WTC11 (cell line): Measurements from ENCODE around the gene BCAS3. TPM values are rescaled to one million over a fixed set of nuclear protein-coding genes. Genes with fewer than 3 reads are reported as not detected.

ENCODE experiments used
- ATAC-seq: fragments of 200-7000 bp; cut with Tn5 transposase; 2 replicates; pipeline ENCODE4 v1.10.0; 2021; ENCODE audit warnings: mild to moderate bottlenecking, moderate library complexity
- CTCF ChIA-PET: fragments of 300-600 bp; sonication (Branson Sonifier 250); formaldehyde crosslinking; loops from one replicate; lab custom pipeline; 2021; ENCODE audit warnings: antibody characterized with exemption; lab: Charles Lee
- POLR2A ChIA-PET: fragments of 350-600 bp; sonication (Branson Sonifier 250); formaldehyde crosslinking; loops from one replicate; lab custom pipeline; 2021; ENCODE audit warnings: antibody characterized with exemption; lab: Charles Lee
- DNase-seq: peaks from one replicate; pipeline ENCODE4 v3.0.0; 2021; ENCODE audit warnings: low spot score
- H3K27ac Mint-ChIP-seq: 2 replicates; pipeline ENCODE4 v1.8.0; 2021; ENCODE audit warnings: mixed read lengths
- H3K27me3 Mint-ChIP-seq: 2 replicates; pipeline ENCODE4 v1.8.0; 2021; ENCODE audit warnings: low read depth, mild to moderate bottlenecking, moderate library complexity, mixed read lengths
- H3K36me3 Mint-ChIP-seq: 2 replicates; pipeline ENCODE4 v1.8.0; 2021; ENCODE audit warnings: mixed read lengths
- H3K4me1 Mint-ChIP-seq: 2 replicates; pipeline ENCODE4 v1.8.0; 2022; ENCODE audit warnings: mixed read lengths
- H3K4me3 Mint-ChIP-seq: 2 replicates; pipeline ENCODE4 v1.8.0; 2021; ENCODE audit warnings: mild to moderate bottlenecking, moderate library complexity, mixed read lengths
- H3K9me3 Mint-ChIP-seq: 2 replicates; pipeline ENCODE4 v1.8.0; 2021; ENCODE audit warnings: mixed read lengths
- CBFB ChIP-seq: sonication (generic); formaldehyde crosslinking; IDR thresholded peaks from 2 replicates; pipeline ENCODE4 v1.8.1; 2022; ENCODE audit warnings: mild to moderate bottlenecking, low read depth, missing genetic modification reagents
- CREB1 ChIP-seq: sonication (generic); formaldehyde crosslinking; IDR thresholded peaks from 2 replicates; pipeline ENCODE4 v1.8.0; 2023; ENCODE audit warnings: mild to moderate bottlenecking, missing genetic modification reagents
- ESRRA ChIP-seq: sonication (generic); formaldehyde crosslinking; IDR thresholded peaks from 2 replicates; pipeline ENCODE4 v1.8.1; 2022; ENCODE audit warnings: mild to moderate bottlenecking, missing genetic modification reagents, borderline replicate concordance
- FOXK1 ChIP-seq: sonication (generic); formaldehyde crosslinking; IDR thresholded peaks from 2 replicates; pipeline ENCODE4 v1.8.0; 2022; ENCODE audit warnings: mild to moderate bottlenecking, moderate library complexity, missing genetic modification reagents
- FOXP1 ChIP-seq: sonication (generic); formaldehyde crosslinking; IDR thresholded peaks from 2 replicates; pipeline ENCODE4 v1.8.0; 2022; ENCODE audit warnings: missing genetic modification reagents, mild to moderate bottlenecking, moderate library complexity, borderline replicate concordance
- NFYB ChIP-seq: sonication (generic); formaldehyde crosslinking; conservative IDR thresholded peaks from 2 replicates; pipeline ENCODE4 v1.8.0; 2022; ENCODE audit warnings: low read depth, missing genetic modification reagents
- OVOL2 ChIP-seq: fragments of 250-450 bp; sonication (Bioruptor Pico); IDR thresholded peaks from 2 replicates; pipeline ENCODE4 v1.9.0; 2021; ENCODE audit warnings: mild to moderate bottlenecking, borderline replicate concordance
- SP1 ChIP-seq: sonication (generic); formaldehyde crosslinking; conservative IDR thresholded peaks from 2 replicates; pipeline ENCODE4 v1.8.1; 2022; ENCODE audit warnings: missing genetic modification reagents
- TEAD4 ChIP-seq: sonication (generic); formaldehyde crosslinking; IDR thresholded peaks from 2 replicates; pipeline ENCODE4 v1.8.0; 2022; ENCODE audit warnings: mild to moderate bottlenecking, missing genetic modification reagents
- ZNF219 ChIP-seq: sonication (generic); formaldehyde crosslinking; IDR thresholded peaks from 2 replicates; pipeline ENCODE4 v1.8.0; 2023; ENCODE audit warnings: missing genetic modification reagents, mild to moderate bottlenecking, borderline replicate concordance
- ZNF232 ChIP-seq: sonication (generic); formaldehyde crosslinking; IDR thresholded peaks from 2 replicates; pipeline ENCODE4 v1.8.0; 2022; ENCODE audit warnings: mild to moderate bottlenecking, missing genetic modification reagents
- ZNF671 ChIP-seq: fragments of 250-450 bp; sonication (Bioruptor Pico); IDR thresholded peaks from 2 replicates; pipeline ENCODE4 v1.8.0; 2021; ENCODE audit warnings: mild to moderate bottlenecking
- total RNA-seq: library from RNA; stranded (reverse); gene quantifications from 3 replicates; pipeline ENCODE4 v1.2.3, GENCODE V29; 2021
- TF ChIP-seq, protein P1 (sequence below): sonication (generic); formaldehyde crosslinking; IDR thresholded peaks from 2 replicates; pipeline ENCODE4 v1.8.0; 2022; ENCODE audit warnings: mild to moderate bottlenecking, missing genetic modification reagents
- TF ChIP-seq, protein P2 (sequence below): sonication (generic); formaldehyde crosslinking; IDR thresholded peaks from 2 replicates; pipeline ENCODE4 v1.8.1; 2023; ENCODE audit warnings: mild to moderate bottlenecking, missing genetic modification reagents
- TF ChIP-seq, protein P3 (sequence below): fragments of 250-450 bp; sonication (Bioruptor Pico); conservative IDR thresholded peaks from 2 replicates; pipeline ENCODE4 v1.9.0; 2021; ENCODE audit warnings: mild to moderate bottlenecking
- TF ChIP-seq, protein P4 (sequence below): fragments of 250-450 bp; sonication (Bioruptor Pico); IDR thresholded peaks from 2 replicates; pipeline ENCODE4 v1.9.0; 2021; ENCODE audit warnings: mild to moderate bottlenecking, borderline replicate concordance
- TF ChIP-seq, protein P5 (sequence below): sonication (generic); formaldehyde crosslinking; IDR thresholded peaks from 2 replicates; pipeline ENCODE4 v1.8.1; 2023; ENCODE audit warnings: mild to moderate bottlenecking, missing genetic modification reagents, borderline replicate concordance
- TF ChIP-seq, protein P6 (sequence below): sonication (generic); formaldehyde crosslinking; IDR thresholded peaks from 2 replicates; pipeline ENCODE4 v1.8.1; 2023; ENCODE audit warnings: mild to moderate bottlenecking, moderate library complexity, missing genetic modification reagents

Gene BCAS3
- total RNA-seq, 1 experiment from 2014 or later = 15.5 TPM

DNA sequence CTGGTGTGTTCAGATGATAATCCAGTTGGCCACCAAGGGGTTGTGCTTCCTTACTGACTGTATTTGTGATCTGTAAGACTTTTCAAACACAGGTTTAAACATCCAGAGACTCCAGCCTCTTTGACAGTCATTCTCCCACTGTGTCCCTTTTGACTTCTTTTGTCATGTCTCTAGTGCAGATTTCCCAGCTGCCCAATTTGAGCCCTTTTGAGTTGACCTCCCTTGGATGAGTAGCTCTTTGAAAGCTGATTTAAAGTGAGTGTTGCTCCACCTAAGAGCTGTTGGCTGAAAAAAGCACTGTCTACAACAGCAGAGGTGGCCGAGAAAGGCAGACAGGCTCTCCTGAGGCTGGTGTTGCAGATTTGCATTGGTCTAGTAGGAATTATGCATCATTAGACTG is 533.6 kb downstream of the BCAS3 start:
- Mint-ChIP-seq H3K4me3 (no peak overlapping the region), H3K4me1 (peaks cover 33% of the 10 kb centered on the region), H3K36me3 (no peaks in the 10 kb centered on the region), H3K27ac (0 out of 2 replicates have a peak overlapping the region, but pooled peaks have one; percentile 17)
- CTCF ChIA-PET = interaction anchor here (0.7 kb wide), 1 partner anchor 120 kb away, joined by 3 read pairs; no protein-coding TSS in a partner anchor
- TF ChIP-seq ESRRA (no peak), ZNF671 (CRISPR knock-in tag) (no peak), FOXP1 (no peak), FOXK1 (CRISPR knock-in tag) (no peak), CREB1 (CRISPR knock-in tag) (no peak), ZNF219 (CRISPR knock-in tag) (no peak), SP1 (CRISPR knock-in tag) (no peak), ZNF232 (CRISPR knock-in tag) (no peak), CBFB (CRISPR knock-in tag) (no peak), TEAD4 (no peak), NFYB (CRISPR knock-in tag) (no peak), OVOL2 (CRISPR knock-in tag) (no peak)
- TF ChIP-seq, protein P1, sequence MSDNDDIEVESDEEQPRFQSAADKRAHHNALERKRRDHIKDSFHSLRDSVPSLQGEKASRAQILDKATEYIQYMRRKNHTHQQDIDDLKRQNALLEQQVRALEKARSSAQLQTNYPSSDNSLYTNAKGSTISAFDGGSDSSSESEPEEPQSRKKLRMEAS (CRISPR knock-in tag) = no peak
- TF ChIP-seq, protein P2, sequence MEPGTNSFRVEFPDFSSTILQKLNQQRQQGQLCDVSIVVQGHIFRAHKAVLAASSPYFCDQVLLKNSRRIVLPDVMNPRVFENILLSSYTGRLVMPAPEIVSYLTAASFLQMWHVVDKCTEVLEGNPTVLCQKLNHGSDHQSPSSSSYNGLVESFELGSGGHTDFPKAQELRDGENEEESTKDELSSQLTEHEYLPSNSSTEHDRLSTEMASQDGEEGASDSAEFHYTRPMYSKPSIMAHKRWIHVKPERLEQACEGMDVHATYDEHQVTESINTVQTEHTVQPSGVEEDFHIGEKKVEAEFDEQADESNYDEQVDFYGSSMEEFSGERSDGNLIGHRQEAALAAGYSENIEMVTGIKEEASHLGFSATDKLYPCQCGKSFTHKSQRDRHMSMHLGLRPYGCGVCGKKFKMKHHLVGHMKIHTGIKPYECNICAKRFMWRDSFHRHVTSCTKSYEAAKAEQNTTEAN (CRISPR knock-in tag) = no peak
- TF ChIP-seq, protein P3, sequence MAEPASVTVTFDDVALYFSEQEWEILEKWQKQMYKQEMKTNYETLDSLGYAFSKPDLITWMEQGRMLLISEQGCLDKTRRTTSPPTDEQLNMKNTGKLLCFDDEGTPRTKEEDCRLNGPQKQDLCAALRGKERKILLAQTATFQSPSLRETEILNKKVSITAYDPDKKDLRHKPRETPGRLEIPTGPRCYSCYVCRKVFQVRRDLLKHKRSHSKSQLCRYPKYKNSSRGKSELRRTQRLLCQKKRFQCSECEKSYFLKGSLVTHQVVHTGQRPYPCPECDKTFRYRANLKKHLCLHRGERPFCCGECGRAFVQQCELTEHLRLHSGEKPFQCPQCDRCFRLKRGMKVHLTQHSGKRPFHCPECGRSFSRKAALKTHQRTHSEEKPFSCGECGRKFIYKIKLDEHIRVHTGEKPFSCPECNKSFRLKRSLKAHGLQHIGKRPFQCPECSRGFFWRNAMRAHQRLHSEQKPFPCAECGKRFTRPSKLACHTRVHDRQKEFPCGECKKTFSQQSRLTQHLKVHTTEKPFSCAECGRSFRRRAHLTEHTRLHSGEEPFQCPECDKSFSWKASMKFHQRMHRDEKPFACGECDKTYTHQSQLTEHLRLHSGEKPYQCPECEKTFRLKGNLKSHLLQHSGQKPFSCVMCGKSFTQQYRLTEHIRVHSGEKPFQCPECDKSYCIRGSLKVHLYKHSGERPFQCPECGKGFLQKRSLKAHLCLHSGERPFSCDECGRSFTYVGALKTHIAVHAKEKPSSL = no peak
- TF ChIP-seq, protein P4, sequence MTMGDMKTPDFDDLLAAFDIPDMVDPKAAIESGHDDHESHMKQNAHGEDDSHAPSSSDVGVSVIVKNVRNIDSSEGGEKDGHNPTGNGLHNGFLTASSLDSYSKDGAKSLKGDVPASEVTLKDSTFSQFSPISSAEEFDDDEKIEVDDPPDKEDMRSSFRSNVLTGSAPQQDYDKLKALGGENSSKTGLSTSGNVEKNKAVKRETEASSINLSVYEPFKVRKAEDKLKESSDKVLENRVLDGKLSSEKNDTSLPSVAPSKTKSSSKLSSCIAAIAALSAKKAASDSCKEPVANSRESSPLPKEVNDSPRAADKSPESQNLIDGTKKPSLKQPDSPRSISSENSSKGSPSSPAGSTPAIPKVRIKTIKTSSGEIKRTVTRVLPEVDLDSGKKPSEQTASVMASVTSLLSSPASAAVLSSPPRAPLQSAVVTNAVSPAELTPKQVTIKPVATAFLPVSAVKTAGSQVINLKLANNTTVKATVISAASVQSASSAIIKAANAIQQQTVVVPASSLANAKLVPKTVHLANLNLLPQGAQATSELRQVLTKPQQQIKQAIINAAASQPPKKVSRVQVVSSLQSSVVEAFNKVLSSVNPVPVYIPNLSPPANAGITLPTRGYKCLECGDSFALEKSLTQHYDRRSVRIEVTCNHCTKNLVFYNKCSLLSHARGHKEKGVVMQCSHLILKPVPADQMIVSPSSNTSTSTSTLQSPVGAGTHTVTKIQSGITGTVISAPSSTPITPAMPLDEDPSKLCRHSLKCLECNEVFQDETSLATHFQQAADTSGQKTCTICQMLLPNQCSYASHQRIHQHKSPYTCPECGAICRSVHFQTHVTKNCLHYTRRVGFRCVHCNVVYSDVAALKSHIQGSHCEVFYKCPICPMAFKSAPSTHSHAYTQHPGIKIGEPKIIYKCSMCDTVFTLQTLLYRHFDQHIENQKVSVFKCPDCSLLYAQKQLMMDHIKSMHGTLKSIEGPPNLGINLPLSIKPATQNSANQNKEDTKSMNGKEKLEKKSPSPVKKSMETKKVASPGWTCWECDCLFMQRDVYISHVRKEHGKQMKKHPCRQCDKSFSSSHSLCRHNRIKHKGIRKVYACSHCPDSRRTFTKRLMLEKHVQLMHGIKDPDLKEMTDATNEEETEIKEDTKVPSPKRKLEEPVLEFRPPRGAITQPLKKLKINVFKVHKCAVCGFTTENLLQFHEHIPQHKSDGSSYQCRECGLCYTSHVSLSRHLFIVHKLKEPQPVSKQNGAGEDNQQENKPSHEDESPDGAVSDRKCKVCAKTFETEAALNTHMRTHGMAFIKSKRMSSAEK = no peak
- TF ChIP-seq, protein P5, sequence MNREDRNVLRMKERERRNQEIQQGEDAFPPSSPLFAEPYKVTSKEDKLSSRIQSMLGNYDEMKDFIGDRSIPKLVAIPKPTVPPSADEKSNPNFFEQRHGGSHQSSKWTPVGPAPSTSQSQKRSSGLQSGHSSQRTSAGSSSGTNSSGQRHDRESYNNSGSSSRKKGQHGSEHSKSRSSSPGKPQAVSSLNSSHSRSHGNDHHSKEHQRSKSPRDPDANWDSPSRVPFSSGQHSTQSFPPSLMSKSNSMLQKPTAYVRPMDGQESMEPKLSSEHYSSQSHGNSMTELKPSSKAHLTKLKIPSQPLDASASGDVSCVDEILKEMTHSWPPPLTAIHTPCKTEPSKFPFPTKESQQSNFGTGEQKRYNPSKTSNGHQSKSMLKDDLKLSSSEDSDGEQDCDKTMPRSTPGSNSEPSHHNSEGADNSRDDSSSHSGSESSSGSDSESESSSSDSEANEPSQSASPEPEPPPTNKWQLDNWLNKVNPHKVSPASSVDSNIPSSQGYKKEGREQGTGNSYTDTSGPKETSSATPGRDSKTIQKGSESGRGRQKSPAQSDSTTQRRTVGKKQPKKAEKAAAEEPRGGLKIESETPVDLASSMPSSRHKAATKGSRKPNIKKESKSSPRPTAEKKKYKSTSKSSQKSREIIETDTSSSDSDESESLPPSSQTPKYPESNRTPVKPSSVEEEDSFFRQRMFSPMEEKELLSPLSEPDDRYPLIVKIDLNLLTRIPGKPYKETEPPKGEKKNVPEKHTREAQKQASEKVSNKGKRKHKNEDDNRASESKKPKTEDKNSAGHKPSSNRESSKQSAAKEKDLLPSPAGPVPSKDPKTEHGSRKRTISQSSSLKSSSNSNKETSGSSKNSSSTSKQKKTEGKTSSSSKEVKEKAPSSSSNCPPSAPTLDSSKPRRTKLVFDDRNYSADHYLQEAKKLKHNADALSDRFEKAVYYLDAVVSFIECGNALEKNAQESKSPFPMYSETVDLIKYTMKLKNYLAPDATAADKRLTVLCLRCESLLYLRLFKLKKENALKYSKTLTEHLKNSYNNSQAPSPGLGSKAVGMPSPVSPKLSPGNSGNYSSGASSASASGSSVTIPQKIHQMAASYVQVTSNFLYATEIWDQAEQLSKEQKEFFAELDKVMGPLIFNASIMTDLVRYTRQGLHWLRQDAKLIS (CRISPR knock-in tag) = no peak
- TF ChIP-seq, protein P6, sequence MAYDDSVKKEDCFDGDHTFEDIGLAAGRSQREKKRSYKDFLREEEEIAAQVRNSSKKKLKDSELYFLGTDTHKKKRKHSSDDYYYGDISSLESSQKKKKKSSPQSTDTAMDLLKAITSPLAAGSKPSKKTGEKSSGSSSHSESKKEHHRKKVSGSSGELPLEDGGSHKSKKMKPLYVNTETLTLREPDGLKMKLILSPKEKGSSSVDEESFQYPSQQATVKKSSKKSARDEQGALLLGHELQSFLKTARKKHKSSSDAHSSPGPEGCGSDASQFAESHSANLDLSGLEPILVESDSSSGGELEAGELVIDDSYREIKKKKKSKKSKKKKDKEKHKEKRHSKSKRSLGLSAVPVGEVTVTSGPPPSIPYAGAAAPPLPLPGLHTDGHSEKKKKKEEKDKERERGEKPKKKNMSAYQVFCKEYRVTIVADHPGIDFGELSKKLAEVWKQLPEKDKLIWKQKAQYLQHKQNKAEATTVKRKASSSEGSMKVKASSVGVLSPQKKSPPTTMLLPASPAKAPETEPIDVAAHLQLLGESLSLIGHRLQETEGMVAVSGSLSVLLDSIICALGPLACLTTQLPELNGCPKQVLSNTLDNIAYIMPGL = no peak
- TF ChIP-seq, all 79 proteins: peak for 0
- no peaks in the 10 kb centered on the region for H3K9me3 Mint-ChIP-seq
- DNase-seq = no peak
- no peak for ATAC-seq
- POLR2A ChIA-PET = no interaction called here
- no peaks in the 10 kb centered on the region for H3K27me3 Mint-ChIP-seq
